ENCODE results near the gene CYP26C1.

CYP26C1 gene

DNA sequence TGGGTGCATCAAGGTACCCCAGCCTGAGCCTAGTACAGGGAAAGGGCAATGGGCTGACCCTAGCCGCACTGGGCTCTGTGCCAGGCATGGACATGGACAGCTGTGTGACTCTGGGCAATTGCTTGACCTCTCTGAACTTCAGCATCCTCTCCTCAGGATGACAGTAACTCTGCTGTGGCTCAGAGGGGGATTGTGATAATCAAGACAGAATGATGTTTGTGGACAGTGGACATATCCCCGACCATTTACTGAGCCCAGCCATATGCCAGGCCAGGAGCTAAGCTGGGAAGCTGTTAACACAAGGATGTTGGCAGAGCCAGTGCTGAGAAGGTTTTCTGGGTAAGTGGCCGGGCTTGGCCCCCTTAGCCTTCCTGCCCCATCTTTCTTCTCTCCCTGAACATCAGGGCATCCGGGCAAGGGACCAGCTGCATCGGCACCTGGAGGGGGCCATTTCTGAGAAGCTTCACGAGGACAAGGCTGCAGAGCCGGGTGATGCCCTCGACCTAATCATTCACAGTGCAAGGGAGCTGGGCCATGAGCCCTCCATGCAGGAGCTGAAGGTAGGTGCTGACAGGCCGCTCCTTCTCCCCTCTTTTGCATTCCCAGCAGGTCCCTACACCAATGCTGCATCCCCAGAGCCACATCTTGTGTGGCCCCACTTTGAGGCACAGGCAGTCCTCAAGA, 3.5 kb downstream of the CYP26C1 start:
- in situ Hi-C loops (cut with MboI; ENCODE audit: low sequenced_read_pairs), result no loop called here

DNA sequence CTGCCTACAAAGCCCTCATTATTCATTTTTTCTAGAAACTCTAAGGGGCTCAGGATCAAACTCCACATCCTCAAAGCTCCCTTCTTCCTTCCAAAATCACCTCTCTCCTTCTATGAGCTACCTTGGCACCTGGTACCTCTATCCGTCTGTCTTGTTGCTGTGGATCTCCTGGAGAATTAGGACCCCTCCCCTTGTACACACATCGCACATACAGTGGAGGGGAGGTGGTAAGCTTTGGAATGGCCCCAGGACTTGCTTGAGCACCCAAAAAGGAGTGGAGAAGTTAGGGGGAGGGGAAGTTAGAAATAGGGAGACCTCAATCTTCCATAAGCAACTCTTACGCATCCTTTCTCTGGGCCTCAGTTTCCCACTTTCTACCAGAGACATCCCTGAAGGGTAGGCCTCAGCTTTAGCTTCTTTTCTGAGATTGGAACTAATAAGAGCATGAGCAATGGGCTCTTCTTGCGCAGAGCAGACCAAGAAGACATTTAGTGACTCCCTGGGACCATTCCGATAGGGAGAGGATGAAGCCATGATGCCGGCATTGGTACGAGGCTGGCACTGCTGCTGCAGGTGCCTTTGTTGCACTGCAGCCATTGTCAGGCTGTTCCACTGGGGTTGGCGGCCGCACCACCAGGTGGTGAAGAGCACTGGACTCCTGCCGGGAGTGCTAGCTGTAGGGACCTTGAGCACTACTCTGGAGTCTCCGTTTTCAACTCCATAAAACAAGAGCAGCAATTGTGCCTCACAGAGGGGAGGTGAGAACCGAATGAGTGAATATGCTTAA, 4.5 kb downstream of the CYP26C1 start:
- in situ Hi-C loops (cut with MboI; ENCODE audit: low sequenced_read_pairs), result no loop called here

DNA sequence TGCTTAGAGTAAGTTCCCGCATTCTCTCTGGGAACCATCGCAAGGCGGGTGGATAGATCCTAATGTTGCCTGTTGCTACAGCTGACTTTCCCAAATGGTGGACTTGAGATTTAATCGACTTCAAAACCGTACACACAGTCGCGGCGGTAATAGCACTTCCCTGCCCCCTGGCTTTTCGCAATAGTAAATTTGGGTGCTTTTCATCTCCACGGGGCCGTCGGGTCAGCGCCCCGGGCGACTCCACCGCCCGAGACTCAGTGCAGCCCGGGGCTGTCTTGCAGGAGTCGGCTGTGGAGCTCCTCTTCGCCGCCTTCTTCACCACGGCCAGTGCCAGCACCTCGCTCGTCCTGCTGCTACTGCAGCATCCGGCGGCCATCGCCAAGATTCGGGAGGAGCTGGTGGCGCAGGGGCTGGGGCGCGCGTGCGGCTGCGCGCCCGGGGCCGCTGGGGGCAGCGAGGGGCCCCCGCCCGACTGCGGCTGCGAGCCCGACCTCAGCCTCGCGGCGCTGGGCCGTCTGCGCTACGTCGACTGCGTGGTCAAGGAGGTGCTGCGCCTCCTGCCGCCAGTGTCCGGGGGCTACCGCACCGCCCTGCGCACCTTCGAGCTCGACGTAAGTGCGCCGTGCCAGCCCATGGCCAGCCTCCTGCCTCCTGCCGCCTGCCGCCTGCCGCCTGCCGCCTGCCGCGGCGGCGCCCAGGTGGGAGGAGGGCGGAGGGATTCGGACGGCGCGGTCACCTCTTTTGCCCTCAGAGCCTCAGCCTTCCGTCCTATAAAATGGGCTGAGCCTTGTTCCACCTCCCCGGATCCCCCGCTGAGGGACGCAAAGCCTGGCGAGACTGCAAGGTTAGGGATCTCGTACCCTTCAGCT, 5.3 kb downstream of the CYP26C1 start:
- in situ Hi-C loops (cut with MboI; ENCODE audit: low sequenced_read_pairs), result no loop called here

DNA sequence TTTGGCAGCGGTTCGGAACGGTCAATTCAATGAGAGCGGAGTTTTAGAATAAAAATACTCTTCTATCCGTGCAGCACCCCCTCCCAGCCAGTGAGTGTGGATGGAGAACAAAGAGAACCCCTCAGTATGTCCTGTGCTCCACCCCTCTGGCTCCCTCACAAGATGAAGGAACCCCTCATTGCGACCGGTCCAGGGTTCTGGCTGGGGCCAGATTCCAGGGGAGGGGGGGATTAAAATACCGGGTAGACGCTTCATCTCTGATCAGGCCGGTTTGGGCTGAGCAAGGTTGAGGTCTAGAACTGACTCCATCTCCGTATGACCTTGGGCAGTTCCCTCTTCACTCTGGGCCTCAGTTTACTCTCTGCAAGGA, 5.9 kb downstream of the CYP26C1 start:
- in situ Hi-C loops (cut with MboI; ENCODE audit: low sequenced_read_pairs), result no loop called here

DNA sequence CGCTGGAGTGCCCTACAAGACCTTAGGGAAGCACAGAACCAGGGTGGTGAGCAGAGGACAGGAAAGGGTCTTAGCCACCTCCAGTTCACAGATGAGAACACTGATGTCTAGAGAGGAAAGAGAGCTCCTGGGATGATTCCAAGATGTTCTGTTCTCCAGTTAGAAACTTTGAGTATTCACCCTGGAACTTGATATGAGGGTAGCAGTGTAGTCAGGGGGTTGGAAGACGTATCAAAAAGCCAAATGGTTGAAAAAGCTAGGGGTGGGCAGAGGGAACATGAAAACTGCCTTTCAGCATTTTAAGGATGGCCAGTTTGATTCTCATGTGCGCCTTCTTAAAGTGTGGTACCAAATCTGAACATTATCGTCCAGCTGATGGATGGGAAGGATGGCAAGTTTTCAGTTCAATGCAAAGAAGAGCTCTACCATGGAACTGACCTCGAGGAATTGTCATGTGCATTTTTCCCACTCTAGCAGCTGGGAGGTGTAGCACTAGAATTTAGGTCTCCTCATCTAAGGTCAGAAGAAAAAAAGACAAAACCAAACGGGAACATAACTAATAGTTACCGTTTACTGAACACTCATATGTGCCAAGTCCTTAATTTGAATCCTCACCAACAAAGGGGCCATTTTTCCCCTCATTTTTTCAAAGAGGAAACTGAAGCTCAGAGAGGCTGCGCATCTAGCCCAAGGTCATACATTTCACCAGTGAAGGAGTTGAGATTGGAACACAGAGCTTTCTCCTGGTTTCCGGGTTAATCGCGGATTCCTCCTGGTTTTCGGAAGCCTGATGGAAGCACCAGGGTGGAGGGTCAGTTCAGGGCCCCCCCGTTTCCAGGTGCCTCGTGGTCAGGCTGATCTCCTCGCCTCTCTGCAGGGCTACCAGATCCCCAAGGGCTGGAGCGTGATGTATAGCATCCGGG, 7.1 kb downstream of the CYP26C1 start:
- in situ Hi-C loops (cut with MboI; ENCODE audit: low sequenced_read_pairs), result no loop called here

DNA sequence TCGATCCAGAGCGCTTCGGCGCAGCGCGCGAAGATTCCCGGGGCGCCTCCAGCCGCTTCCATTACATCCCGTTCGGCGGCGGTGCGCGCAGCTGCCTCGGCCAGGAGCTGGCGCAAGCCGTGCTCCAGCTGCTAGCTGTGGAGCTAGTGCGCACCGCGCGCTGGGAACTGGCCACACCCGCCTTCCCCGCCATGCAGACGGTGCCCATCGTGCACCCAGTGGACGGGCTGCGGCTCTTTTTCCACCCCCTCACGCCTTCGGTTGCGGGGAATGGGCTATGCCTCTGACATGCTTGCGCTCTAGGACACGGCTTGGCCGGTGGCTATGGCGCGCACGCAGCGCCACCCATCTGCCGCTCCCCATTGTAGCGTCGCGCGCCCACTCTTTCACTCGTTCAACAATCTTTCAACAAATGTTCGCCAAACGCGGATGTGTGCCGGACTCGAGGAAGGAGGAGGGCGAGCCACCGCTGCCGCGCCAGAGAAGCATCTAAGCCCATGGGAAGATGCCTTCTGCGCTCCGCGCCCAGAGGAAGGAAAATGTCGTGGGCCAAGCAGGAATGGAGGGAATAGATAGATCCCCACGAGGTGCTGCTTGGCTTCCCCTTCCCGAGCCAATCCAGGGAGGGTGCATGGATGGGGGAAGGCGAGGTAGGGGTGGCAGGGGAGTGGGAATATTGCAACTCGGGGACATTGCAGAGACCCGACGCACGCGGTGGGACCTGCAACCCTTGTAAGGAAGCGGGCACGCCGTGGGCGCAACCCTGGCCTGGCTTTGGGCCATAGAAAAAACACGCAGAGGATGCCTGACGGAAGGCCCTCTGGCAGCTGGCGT, 8.0 kb downstream of the CYP26C1 start:
- in situ Hi-C loops (cut with MboI; ENCODE audit: low sequenced_read_pairs), result no loop called here

DNA sequence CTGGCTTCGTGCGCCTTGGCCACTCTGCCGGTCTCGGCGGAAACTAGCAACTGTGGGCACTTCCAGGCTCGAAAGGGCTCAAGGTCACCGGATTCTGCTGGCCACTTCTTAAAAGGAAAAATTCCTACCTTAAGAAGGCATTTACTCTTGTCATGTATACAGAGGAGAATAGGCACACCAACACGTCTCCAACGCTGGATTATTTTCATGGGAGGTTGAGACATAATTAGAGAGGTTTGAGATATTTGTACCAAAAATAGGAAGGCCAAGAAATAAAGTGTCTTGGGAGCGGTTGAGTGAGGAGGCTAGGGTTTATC, 8.6 kb downstream of the CYP26C1 start:
- in situ Hi-C loops (cut with MboI; ENCODE audit: low sequenced_read_pairs), result no loop called here

DNA sequence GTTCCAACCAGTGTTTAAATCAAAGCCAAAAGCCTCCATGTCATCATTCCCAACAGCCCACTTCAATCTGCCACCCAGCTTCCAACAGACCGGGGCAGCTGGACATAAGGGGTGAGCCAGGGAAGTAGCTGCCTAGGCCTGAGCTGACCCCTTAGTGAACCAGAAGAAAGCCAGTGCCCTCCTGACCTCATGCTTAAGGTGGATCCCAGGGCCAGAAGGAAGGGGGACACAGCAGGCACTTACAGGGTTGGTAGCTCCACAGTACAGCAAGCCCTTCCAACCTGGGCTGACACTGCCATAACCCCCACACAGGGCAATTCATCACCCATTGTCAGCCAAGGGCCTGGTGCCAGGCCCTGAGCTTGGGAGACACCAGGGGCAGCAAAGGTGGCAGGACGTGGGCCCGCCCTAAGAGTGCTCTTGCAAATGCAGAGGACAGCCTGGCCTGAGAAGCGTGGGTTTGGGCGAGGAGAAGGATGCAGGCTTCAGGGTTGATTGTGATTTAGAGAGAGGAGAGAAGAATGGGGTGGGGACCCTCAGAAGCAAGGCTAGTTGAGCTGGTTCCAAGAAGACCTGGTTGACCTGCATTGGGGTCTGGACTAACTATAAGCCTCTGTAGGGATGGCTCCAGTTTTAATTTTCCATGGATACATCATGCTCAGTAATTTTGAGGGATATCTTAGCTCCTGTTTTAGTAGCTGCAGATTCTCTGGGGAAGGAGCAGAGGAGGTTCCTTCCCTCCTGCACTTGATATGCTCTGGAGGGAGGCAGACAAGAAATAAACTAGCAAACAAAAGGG, 10.0 kb downstream of the CYP26C1 start:
- in situ Hi-C loops (cut with MboI; ENCODE audit: low sequenced_read_pairs), result no loop called here

DNA sequence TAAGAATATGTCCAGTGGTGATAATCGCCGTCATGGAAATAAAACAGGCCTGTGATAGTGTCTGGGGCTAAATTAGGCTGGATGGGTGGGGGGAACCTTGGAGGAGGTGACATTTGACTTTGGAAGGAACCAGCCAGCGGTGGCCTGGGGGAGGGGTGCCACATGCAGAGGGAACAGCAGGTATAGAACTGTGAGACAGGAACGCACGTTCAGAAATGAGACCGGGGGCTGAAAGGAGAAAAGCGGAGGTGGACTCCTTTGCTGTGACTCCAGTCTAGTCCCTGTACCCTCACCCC, 10.5 kb downstream of the CYP26C1 start:
- in situ Hi-C loops (cut with MboI; ENCODE audit: low sequenced_read_pairs), result no loop called here

DNA sequence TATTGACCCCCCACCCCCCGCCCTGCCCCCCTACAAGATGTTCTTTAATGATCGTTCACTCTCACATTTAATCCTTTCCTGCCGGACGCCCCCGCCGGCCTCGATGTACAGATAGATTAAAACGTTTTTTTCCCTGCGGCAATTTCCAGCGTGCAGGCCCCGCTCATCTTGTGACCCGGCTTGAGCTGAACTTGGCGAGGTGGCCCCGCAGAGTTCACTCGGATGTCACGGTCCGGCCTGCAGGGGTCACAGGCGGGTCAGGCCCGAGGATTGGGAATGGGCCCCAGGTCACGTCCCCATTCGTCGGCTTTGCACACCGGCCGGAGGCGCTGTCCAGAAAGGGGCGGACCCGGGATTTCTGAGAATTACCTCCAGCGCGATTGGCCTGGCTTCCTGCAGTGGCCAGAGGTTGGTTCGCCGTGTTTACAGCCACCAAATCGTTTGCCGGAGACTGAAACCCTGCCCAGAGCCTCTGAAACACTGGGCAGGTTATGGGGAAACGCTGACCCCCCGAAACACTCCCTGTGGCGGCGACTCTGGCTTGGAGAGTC, 11.2 kb downstream of the CYP26C1 start:
- in situ Hi-C loops (cut with MboI; ENCODE audit: low sequenced_read_pairs), result no loop called here

DNA sequence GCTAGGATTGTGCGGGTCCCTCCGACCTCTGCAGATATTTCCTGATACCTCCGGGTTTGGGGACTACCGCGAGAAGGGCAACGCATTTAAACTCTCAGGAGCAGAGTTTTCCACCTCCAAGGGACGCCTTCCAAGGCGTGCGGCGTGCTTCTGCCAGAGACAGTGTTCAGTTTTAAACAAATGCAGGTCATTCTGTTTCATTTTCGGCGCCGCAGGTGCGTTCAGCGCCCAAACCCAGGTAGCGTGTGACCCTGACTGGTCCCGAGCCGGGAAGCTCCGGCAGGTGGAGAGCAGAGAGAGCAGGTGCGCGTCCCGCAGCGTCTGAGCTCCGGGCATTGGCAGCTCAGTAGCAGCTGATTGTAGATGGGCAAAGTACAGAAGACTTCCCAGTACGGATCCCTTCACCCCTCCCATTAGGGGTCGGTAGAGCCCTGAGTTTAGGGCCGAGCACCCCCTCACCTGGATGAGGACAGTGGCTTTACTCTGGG, 11.7 kb downstream of the CYP26C1 start:
- in situ Hi-C loops (cut with MboI; ENCODE audit: low sequenced_read_pairs), result no loop called here

DNA sequence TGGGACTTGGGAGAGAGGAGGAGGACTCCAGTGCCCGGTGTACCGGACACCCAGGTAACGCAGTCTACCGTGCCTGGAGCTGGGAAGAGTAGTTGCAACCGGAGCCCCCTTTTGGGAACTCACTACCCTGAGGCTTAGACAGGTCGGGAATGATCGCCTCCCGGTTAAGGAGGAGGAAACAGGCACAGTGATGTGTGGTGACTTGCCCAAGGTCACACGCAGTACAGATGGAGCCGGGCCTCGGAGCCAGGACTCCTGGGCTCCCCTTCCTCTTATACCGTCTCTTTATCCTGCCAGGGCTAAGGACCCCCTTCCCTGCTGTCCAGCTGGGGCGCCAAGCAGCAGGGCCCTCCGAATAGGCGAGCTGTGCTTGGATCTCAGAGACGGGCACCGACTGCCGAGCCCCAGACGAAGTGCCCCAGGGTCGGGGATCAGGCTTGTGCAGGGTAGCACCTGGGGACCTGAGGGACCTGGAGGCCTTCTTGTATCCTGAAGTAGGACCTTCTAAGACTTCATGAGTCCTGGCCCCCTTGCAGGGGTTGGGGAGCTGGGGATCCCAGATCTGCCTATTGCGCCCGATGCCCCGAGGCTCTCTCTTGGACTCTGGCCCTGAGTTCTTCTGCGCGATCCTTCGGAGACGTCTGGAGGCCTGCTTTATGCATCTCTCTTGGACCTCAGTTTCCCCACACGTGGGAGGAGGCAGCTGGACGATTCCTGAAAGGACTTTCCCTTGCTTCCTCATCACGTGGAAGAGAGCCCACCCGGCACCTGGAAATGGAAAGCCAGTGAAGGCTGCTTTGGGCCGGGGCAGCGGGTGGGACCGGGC, 12.3 kb downstream of the CYP26C1 start:
- in situ Hi-C loops (cut with MboI; ENCODE audit: low sequenced_read_pairs), result no loop called here

DNA sequence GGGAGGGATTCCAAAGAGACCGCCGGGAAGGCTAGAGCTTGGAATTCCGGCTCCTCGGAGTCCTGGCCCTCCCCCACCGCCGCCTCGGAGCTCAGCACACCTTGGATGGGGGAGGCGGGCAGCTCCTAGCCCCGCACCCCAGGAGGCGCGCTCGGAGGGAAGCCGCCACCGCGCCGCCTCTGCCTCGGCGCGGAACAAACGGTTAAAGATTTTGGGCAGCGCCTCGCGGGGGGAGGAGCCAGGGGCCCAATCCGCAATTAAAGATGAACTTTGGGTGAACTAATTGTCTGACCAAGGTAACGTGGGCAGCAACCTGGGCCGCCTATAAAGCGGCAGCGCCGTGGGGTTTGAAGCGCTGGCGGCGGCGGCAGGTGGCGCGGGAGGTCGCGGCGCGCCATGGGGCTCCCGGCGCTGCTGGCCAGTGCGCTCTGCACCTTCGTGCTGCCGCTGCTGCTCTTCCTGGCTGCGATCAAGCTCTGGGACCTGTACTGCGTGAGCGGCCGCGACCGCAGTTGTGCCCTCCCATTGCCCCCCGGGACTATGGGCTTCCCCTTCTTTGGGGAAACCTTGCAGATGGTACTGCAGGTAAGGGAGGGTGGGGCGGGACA, 13.0 kb downstream of the CYP26C1 start, which contains the start of gene CYP26A1:
CYP26A1 (plus strand) TSS at position 355 of the 608 bp plus-strand sequence; CDS start at position 397, 42 bp downstream.
- in situ Hi-C loops (cut with MboI; ENCODE audit: low sequenced_read_pairs), result no loop called here

DNA sequence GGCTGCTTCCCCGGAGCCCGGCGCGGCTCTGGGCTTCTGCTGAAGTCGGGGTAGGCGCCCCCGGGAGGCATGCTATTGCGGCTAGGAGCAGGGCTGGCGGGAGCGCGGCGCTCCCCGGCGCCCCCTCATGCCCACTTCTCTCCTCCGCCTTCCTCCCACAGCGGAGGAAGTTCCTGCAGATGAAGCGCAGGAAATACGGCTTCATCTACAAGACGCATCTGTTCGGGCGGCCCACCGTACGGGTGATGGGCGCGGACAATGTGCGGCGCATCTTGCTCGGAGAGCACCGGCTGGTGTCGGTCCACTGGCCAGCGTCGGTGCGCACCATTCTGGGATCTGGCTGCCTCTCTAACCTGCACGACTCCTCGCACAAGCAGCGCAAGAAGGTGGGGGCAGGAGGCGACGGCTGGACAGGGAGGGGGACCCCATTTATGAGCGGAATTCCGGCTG, 13.6 kb downstream of the CYP26C1 start:
- in situ Hi-C loops (cut with MboI; ENCODE audit: low sequenced_read_pairs), result no loop called here

DNA sequence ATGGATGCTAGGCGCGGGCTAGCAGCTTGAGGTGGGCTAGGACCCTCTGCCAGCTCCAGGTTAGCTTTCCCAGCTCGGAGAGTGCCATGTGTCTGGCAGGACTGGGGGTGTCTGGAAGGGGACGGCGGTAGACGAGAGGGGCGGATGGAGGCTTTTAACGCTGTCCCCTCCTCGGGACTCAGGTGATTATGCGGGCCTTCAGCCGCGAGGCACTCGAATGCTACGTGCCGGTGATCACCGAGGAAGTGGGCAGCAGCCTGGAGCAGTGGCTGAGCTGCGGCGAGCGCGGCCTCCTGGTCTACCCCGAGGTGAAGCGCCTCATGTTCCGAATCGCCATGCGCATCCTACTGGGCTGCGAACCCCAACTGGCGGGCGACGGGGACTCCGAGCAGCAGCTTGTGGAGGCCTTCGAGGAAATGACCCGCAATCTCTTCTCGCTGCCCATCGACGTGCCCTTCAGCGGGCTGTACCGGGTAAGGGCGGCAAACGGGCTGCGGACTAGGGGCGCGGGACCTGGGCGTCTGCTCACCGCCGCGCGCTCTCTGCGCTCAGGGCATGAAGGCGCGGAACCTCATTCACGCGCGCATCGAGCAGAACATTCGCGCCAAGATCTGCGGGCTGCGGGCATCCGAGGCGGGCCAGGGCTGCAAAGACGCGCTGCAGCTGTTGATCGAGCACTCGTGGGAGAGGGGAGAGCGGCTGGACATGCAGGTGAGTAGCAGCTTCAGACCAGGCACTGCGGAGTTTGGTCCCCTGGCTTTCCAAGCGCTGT, 14.2 kb downstream of the CYP26C1 start:
- in situ Hi-C loops (cut with MboI; ENCODE audit: low sequenced_read_pairs), result no loop called here

DNA sequence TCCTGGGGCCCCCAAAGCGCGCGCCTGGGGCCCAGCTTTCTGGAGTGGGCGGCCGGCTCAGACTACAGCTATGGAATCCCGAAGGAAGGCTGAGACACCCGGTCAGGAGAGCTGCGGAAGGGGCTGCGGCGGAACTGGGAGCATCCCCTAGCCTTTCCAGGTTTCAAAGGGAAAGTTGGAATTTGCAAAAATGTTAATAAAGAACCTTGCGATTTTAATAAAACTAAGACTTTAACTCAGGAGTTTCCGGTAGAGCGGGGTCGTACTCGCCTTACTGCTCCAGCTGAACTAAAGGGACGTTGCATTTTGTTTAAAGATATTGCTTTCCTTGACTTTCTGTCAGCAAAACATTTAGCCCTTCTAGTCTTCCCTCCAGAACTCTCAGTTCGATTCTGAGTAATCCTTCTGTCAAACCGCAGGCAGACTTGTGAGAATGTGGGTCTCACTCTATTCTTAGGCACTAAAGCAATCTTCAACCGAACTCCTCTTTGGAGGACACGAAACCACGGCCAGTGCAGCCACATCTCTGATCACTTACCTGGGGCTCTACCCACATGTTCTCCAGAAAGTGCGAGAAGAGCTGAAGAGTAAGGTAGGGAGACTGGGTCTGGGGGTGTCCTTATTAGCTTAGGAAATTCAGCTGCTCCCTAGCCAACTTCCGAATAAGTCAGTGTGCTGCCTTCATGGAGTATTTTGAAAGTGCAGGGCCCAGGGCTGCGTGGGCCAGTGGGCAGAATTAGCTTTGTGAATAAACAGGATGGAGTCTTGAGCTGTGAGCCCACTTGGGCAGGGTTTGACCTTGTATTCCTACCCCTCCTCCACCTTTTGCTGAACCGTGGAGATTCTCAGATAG, 15.0 kb downstream of the CYP26C1 start:
- in situ Hi-C loops (cut with MboI; ENCODE audit: low sequenced_read_pairs), result no loop called here
